Loucy (cell line): ENCODE measurements around the gene TTC39B.

ENCODE experiments used
- EZH2phosphoT487 ChIP-seq: fragments of 200-600 bp; IDR thresholded peaks from 2 replicates; pipeline ENCODE4 v1.6.1; 2018; ENCODE audit warnings: antibody characterized with exemption, mild to moderate bottlenecking, moderate library complexity, borderline replicate concordance
- TF ChIP-seq, protein P1 (sequence below): fragments of 200-600 bp; sonication (generic); conservative IDR thresholded peaks from 2 replicates; pipeline ENCODE4 v1.5.1; 2014; ENCODE audit warnings: mild to moderate bottlenecking, antibody characterized with exemption, low read length

DNA sequence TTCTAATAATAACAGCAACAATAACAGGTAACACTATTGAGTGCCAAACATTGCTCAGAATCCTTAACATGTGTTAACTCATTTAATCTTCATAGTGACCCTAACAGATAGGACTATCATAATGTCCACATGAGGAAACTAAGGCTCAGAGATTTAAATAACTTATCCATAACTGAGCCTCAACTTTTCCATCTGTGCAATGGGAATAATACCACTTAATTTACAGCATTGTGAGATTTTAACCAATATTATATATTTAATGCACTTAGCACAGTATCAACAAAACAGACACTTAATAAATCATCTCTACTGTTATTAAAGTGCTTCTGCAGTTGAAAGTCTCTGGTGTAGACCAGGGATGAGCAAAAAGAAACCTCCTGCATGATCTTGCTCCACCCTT is 28.2 kb downstream of the TTC39B start:
- TF ChIP-seq, protein P1, sequence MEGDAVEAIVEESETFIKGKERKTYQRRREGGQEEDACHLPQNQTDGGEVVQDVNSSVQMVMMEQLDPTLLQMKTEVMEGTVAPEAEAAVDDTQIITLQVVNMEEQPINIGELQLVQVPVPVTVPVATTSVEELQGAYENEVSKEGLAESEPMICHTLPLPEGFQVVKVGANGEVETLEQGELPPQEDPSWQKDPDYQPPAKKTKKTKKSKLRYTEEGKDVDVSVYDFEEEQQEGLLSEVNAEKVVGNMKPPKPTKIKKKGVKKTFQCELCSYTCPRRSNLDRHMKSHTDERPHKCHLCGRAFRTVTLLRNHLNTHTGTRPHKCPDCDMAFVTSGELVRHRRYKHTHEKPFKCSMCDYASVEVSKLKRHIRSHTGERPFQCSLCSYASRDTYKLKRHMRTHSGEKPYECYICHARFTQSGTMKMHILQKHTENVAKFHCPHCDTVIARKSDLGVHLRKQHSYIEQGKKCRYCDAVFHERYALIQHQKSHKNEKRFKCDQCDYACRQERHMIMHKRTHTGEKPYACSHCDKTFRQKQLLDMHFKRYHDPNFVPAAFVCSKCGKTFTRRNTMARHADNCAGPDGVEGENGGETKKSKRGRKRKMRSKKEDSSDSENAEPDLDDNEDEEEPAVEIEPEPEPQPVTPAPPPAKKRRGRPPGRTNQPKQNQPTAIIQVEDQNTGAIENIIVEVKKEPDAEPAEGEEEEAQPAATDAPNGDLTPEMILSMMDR: no peak
- TF ChIP-seq EZH2phosphoT487: no peak
